NCI-H1092 (cell line): ENCODE data around the gene ARHGAP6.
"Not testable (repeated sequence)": the region's sequence is repeated elsewhere in the genome, so short reads cannot be mapped to it uniquely, and the experiment has no call there.

Experiments used
- DNase-seq: peaks from one replicate; lab custom pipeline; 2025; lab: John Stamatoyannopoulos, UW

Gene ARHGAP6

GRCh38 chrX:11399489-11400094 is 266.1 kb downstream of the ARHGAP6 start:
- no peak for DNase-seq

GRCh38 chrX:11398785-11399184 is 266.9 kb downstream of the ARHGAP6 start:
- DNase-seq: no peak

DNA sequence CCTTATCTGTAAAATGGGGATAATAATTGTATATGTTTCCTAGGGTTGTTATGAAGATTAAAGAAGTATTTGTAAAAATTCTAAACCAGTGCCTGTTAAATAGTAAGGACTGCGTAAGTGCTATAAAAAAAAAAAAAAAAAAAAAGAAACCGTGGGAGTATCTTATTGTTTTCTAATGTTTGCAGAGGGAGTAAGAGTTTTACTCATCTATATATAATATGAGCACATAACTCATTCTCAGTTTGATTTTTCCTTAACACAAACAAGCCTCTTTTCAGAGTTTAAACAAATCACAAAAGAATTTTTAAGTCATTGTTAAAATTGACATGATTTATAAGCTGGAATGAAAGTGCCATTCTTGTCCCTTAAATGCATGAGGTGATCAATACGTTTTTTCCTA is 267.6 kb downstream of the ARHGAP6 start:
- no peak for DNase-seq

DNA sequence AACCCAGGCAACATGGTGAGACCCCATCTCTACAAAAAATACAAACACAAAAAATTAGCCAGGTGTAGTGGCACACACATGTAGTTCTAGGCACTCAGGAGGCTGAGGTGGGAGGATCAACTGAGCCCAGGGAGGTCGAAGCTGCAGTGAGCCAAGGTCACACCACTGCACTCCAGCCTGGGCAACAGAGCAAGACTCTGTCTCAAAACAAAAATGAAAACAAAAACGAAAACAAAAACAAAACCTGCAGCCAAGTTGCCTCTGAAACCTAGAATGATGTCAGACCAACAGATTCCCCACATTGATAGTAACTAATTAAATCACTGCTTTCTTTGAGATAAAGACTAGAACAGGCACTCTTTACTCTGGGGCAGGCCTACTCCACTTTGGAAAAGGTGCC is 268.0 kb downstream of the ARHGAP6 start:
- DNase-seq: no peak

- no peak for DNase-seq
These were observed 269.9 kb downstream of the ARHGAP6 start for GRCh38 chrX:11395859-11396258.

- no peak for DNase-seq
These were observed 271.6 kb downstream of the ARHGAP6 start for GRCh38 chrX:11393949-11394654.

DNA sequence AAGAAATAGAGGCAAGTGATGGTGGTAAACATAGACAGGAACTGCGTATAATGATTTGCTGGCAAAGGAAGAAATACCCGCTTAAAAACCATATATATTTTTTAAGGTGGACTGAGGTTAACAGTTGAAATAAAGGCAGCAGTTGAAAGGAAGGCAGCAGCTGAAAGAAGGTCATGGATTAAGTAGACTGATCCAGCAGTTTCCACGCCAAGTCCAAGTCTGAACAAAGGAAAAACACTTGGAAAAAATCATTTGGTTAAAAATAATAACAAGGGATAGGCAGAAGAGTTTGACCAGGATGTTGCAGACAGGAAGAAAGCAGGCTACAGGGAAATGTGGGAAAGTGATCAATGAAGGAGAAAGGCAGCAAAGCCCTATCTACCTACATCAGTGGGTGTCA is 278.9 kb downstream of the ARHGAP6 start:
- DNase-seq: no peak

GRCh38 chrX:11386001-11386523 is 279.7 kb downstream of the ARHGAP6 start:
- DNase-seq: no peak

- no peak for DNase-seq
These were observed 282.8 kb downstream of the ARHGAP6 start for GRCh38 chrX:11382930-11383329.

GRCh38 chrX:11381464-11381863 is 284.3 kb downstream of the ARHGAP6 start:
- peak; percentile 7 for DNase-seq

DNA sequence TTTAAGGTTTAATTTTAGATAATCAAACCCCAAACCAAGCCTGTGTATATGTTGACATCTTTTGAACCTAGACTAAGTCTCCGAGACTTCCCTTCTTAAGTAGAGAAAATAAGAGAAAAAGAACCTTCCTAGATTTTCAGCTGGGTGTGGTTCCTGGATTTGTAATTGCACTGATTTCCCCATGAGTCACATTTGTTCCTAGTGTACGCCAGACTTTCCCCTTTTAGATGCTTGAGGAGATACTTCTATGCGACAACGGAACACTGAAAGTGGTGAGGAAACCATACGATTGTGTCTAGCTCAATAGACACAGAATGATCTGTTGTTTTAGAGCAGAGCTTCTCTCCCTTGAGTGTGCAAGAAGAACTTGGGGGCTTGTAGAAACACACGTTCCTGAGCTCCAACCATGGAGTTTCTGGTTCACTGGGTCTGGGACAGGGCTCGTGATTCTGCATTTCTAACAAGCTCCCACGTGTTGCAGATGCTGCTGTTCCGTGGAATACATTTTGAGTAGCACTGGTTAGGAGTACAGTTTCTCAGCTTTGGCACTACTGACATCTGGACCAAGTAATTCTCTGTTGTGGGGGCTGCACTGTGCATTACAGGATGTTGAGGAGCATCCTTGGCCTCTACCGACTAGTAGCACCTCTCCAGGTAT is 285.4 kb downstream of the ARHGAP6 start:
- DNase-seq: no peak

- no peak for DNase-seq
These were observed 289.6 kb downstream of the ARHGAP6 start for GRCh38 chrX:11376163-11376562.

- no peak for DNase-seq
These were observed 290.1 kb downstream of the ARHGAP6 start for GRCh38 chrX:11375614-11376119.

DNA sequence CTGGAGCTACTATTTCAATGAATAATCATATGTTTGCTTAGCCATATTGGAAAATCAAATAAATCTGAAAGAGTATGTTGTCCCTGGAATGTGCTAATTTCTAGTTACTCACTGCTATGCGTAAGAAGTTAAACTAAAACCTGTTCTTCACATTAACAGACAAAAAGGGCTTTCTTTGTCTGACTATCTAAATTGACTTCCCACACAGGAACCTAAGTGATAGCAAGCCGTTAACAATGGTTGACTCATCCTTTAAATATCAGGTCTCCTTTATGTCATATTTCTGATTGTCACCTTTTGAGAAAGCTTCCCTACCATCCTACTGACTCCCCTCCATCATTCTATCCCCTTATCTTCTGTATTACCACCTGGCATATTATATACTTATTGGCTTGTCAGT is 291.1 kb downstream of the ARHGAP6 start:
- no peak for DNase-seq

DNA sequence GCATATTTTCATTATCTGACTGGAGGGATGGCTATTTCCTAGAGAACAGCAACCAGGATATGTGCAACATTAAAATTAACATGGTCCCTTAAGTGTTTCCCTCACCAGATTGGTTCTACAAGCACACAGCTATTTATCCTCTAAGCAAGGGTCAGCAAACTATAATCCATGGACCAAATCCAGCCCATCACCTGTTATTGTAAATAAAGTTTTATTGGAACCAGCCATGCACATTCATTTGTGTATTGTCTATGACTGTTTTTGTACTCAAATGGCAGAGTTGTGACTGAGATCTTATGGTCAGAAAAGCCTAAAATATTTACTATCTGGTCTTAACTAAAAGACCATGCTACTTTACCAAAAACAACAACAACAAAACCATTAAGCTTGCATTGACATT is 294.6 kb downstream of the ARHGAP6 start:
- DNase-seq: no peak

GRCh38 chrX:11367609-11368430 is 297.9 kb downstream of the ARHGAP6 start:
- no peak for DNase-seq

DNA sequence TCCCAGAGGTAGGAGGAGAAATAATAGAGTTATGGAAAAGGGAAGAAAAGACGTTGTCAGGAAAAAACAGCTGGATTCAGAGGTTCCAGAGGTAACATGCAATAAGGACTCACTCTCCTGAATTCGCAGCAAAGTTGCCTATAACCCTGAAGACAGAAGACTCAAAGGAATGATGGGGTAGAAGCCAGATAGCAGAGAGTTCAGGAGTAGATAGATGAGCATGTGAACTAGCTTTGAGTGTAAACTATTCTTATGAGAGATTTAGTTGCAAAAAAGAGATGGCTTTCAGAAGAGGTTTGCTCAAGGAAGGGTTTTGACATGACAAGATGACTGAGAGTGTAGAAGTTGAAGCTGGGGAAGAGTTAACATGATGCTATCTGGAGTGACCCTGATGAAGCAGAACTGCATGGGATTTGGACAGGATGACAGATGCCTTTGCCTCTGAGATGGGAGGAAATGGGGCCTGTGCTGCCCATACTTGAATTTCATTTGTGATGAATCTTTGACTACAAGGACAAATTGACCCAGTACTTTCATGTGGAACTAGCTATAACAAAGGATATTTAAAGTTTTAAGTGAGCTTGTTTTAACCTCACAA is 298.6 kb downstream of the ARHGAP6 start:
- no peak for DNase-seq

- DNase-seq: no peak
These were observed 300.3 kb downstream of the ARHGAP6 start for GRCh38 chrX:11365426-11365825.

- no peak for DNase-seq
These were observed 300.9 kb downstream of the ARHGAP6 start for GRCh38 chrX:11364835-11365234.

DNA sequence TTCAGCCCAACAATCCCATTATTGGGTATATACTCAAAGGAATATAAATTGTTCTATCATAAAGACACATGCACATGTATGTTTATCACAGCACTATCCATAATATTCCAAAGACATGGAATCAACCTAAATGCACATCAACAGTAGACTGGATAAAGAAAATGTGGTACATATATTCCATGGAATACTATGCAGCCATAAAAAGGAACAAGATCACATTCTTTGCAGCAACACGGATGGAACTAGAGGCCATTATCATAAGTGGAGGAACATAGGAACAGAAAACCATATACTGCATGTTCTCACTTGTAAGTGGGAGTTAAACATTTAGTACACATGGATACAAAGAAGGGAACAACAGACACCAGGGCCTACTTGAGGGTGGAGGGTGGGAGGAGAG is 301.9 kb downstream of the ARHGAP6 start:
- DNase-seq: not testable (repeated sequence)

DNA sequence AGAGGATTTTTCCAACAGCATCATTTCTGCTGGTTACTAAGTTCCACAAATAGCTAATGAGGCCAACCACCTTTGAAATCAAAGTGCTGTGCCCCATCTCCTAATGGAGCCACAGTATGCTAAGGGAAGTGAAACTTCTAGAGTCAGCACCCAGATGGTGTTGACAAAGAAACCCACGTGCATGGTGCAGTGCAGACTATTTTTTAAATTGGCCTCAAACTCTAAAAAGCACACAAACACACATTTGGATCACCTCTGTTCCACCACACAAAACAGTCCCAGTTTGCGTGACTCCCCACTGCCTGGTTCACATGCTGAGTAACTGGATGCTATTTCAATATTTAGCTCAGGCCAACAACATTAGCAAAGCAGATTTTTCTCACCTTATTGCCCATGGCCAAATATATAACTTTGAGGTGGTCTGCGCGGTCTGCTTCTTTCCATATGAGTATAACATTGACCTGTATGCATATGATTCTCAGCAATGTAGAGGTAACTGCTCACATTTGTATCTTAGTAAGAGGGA is 302.6 kb downstream of the ARHGAP6 start:
- no peak for DNase-seq
